GM21367 (cell line): ENCODE measurements around the gene FAM237A.

Source experiments
- ATAC-seq: cut with Tn5 transposase; IDR thresholded peaks from one replicate; pipeline ENCODE4 v1.9.1; 2021; ENCODE audit not compliant: unreplicated experiment

Gene FAM237A

GRCh38 chr2:206688453-206688852 is 46.2 kb downstream of the FAM237A start:
- ATAC-seq: no peak

GRCh38 chr2:206688990-206689389 is 46.7 kb downstream of the FAM237A start:
- ATAC-seq: no peak

DNA sequence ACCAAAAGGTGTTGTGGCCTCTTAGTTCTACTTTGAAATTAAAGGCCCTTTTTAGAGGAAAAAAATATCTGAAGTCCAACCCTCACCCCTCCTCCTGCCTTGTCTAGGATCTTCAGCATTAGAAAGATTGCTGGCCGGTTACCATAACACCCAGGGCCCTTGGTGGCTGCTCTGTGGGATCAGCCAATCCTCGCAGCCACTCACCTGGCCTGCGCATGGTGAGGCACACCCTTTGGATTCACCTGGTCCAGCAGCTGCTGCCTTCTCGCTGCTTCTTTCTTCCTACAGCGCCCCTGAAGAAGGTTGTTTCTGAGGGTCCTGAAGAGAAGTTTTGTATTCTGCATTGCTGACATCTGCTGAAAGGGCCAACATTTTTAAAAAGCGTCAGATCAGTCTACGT is 50.7 kb downstream of the FAM237A start:
- ATAC-seq: no peak

DNA sequence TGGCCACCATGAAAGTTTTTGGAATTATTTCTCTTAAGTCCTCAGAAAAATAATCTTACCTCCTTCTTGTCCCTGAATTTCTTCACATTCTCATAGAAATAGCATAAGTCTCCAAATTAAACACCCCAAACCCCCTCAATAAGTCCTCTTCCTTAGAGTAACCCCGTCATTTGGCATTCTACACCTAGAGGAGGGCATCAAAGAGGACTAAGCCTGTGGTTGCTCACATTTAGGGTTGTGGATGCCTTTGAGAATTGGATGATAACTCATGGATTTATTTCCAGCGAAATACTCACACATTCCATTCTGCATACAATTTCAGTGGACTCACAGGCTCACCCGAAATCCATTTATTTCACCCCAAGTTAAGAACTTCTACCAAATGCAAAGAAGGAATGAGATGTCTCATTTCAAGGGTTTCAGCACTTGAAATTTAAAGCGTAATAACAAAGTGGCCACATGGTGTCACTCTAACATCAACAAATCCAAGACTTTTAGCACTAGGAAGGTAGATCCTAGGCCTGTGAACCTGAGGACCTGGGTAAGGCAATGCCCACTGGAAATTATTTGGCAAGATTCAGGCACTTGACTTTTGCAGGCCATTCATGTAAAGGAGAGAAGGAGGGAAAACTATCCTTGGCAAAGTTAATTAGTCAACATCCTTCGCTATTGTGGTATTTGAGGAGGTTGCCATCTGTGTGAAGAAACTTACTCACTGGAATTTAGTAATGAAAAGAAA is 51.3 kb downstream of the FAM237A start:
- no peak for ATAC-seq

DNA sequence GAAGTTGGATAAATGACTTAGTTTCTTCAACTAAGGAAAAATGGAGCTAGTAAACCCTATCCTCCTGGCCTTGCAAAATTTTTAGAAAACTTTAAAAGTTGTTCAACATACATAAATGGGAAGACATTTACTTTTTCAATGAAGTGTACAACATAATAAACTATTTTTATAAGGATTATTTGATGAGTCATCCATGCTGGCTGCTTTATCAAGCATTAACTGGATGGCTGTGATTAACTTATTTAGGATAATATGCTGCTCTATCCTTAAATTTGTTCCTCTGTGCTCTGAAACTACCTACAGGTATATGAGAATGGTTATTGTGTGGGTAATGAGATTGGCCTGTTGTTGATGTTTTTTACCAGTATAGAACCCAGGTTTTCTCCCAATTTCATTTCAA is 54.6 kb downstream of the FAM237A start:
- ATAC-seq: no peak

GRCh38 chr2:206698811-206699210 is 56.5 kb downstream of the FAM237A start:
- no peak for ATAC-seq
